ENCODE data around the gene MICAL2. TPM values are rescaled to one million over a fixed set of nuclear protein-coding genes. Genes with fewer than 3 reads are reported as not detected.

Gene MICAL2
- total RNA-seq, 1 donor from 2014 or later = 104 TPM

DNA sequence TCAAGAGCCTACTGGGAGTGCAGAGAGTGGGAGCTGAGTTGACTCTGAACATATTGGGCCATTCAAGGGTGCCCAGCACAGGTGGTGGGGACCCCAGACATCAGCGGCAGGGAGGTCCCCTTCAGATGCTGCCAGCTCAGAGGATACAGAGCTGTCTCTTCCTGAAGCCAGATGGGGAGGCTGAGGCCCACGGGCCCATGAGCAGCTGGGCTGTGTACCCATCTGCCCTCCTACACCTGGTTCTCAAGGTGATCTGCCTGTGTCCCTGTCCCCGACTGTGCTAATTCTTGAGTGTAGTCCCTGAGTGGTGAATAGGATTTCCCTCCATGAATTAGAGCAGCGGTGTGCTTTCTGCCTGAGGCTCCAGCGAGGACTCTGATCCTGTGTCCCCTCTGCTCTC lies 76.3 kb downstream of the MICAL2 start:
- no peak for DNase-seq (ENCODE audit: low read depth)
- no peak overlapping the region for H3K4me3 ChIP-seq (ENCODE audit: low read depth, low read length)
- TF ChIP-seq, protein P1, sequence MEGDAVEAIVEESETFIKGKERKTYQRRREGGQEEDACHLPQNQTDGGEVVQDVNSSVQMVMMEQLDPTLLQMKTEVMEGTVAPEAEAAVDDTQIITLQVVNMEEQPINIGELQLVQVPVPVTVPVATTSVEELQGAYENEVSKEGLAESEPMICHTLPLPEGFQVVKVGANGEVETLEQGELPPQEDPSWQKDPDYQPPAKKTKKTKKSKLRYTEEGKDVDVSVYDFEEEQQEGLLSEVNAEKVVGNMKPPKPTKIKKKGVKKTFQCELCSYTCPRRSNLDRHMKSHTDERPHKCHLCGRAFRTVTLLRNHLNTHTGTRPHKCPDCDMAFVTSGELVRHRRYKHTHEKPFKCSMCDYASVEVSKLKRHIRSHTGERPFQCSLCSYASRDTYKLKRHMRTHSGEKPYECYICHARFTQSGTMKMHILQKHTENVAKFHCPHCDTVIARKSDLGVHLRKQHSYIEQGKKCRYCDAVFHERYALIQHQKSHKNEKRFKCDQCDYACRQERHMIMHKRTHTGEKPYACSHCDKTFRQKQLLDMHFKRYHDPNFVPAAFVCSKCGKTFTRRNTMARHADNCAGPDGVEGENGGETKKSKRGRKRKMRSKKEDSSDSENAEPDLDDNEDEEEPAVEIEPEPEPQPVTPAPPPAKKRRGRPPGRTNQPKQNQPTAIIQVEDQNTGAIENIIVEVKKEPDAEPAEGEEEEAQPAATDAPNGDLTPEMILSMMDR (conservative IDR thresholded peaks at IDR 0.05; ENCODE audit: low read depth, low read length) = no peak

DNA sequence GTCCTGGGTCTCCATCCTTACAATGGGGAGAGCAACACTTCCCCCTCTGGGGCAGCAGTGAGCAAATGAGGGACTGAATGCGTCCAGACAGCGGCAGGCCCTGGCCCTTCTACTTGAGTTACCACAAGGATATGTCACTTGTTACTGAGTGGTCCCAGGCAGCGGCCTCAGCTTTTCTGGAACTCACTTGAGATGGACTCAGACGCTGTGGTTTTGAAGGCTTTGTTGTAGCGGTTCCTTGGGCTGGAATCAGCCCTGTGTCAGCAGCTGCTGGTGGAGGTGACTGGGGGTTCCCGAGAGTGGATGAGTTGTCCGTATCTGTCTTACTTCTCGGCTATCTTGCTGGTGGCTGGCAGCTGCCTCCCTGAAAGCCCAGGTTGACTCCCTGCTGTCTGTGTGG lies 77.0 kb downstream of the MICAL2 start:
- no peak for DNase-seq (ENCODE audit: low read depth)
- H3K4me3 ChIP-seq (ENCODE audit: low read depth, low read length) = no peak overlapping the region
- TF ChIP-seq, protein P1 (conservative IDR thresholded peaks at IDR 0.05; ENCODE audit: low read depth, low read length) = no peak

DNA sequence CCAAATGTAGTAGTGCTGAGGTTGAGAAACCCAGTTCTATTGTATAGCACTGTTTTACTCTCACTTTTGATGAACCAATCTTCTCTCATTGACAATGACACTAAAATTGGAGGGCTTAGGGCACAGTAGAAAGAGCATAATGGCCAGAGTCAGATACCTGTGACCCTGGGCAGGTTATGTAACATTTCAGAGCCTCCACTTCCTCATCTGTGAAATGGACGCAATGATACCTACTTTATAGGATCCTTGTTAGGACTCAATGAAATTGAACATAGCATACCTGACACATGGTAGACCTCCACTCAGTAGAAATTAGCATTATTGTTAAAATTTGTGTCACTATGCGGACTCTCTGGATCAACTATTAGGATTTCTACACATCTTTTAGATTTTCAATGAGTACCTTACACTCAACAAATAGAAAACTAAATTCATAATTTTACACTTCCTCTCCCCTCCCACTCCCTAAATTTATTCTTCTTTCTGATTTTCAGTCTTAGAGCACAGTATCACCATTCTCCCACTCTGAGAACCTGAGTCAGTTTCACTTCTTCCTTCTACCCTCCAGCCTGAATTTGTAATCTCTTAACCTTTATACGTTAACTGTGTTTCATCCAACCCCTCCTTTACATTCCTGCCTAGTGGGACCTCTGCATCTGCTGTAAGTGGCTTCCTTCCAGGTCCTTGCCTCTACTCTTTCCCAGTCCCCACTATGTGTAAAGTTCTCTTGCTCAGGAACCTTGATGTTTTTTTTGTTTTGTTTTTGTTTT lies 78.3 kb downstream of the MICAL2 start:
- TF ChIP-seq, protein P1 (conservative IDR thresholded peaks at IDR 0.05; ENCODE audit: low read depth, low read length) = no peak
- DNase-seq (ENCODE audit: low read depth) = no peak

DNA sequence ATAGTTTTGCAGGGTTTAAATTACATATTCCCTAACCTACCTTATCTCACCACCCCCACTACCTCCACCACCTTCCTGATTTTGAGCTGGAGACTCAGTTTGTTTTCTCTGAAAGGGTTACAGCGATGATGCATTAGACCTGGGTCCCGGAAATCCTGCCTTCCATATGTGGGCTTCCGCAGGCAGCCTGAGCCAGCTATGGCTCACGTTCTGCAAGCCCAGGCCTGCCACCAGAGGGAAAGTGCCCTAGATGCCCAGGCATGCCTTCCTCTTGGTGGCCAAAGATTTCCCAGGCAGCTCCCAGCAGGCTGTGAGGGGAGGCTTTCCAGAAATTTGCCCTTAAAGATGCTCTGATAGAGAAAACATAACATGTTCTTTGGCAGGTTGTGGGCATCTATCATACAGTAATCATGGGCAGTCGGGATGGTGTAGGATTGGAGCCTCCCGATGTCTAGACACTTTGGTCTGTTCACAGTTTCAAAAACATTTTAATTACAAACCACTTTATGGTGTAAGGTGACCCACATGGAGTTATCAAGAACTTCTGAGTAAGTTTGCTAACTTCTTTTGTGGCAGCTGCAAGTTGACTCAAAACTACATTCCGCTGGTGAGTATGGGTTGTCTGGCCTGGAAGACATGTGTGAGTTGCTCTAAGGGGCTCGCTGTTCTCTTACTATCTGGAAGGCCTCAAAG lies 79.3 kb downstream of the MICAL2 start:
- no peak overlapping the region for H3K4me3 ChIP-seq (ENCODE audit: low read depth, low read length)
- DNase-seq (ENCODE audit: low read depth) = no peak
- TF ChIP-seq, protein P1 (conservative IDR thresholded peaks at IDR 0.05; ENCODE audit: low read depth, low read length) = no peak

More for the DNA sequence above, 78.3 kb downstream of the MICAL2 start:
- no peak overlapping the region for H3K4me3 ChIP-seq (ENCODE audit: low read depth, low read length)

DNA sequence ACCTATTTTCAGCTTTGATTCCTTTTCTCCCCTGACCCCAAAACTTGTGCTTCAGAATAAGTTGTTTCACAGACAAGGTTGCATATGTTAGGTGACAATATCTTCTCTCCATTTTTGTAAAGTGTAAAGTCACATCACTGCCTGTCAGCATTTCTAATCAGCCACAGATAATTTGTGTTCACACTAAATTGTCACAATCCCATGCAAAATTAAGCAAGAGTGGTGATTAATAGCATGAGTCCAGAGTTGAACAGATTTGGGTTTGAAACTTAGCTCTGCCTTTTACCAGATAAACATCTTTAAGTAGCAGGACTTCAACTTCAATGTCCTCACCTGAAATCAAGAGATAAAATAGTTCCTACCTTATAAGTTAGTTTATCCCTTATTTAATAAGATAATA lies 80.1 kb downstream of the MICAL2 start:
- no peak for DNase-seq (ENCODE audit: low read depth)
- TF ChIP-seq, protein P1 (conservative IDR thresholded peaks at IDR 0.05; ENCODE audit: low read depth, low read length) = no peak
- no peak overlapping the region for H3K4me3 ChIP-seq (ENCODE audit: low read depth, low read length)

DNA sequence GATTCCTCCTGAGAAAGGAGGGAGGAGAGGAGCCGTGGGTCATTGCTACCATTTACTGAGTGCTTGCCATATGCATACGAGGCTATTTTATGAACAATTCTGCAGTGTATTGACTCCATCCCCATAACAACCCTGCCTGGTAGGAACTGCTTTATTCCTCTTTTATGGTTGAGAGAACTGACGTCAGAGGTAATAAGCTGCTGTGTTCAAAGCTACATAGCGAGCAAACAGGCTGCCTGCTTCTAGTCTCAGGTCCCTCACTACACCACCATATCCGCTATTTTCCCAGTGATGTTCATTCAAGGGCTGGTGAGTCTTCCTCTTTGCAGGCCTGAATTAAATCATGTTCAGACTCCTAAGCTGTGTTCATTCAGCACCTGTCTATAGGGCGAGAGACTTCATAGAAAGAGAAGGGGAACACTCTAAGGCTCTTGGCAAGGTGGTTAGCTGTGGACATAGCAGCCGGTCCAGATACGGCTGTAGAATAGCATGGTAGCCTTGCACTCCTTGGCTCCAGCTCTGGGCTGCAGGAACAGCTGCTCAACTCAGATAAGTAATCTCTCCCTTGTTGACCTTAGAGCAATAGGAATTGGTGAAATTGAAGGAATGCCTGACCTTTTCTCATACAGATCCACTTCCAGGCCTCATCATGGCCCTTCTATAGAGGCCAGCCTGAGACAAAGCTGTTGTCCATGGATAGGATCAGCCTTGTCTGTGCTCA lies 82.6 kb downstream of the MICAL2 start:
- H3K4me3 ChIP-seq (ENCODE audit: low read depth, low read length) = no peak overlapping the region
- TF ChIP-seq, protein P1 (conservative IDR thresholded peaks at IDR 0.05; ENCODE audit: low read depth, low read length) = no peak
- DNase-seq (ENCODE audit: low read depth) = no peak
